GM12878 (cell line): ENCODE measurements around the gene P3H1. TPM values are rescaled to one million over a fixed set of nuclear protein-coding genes. Genes with fewer than 3 reads are reported as not detected.

Experiments
- ATAC-seq: fragments of 200-7000 bp; cut with Tn5 transposase; 3 replicates; pipeline ENCODE4 v1.9.1; 2020; ENCODE audit warnings: mild to moderate bottlenecking, moderate library complexity
- BruUV-seq: library from RNA; stranded (reverse); fragments of 400-500 nt; replicated peaks from 2 replicates; lab custom pipeline; 2021; lab: Mats Ljungman, UMichigan
- CTCF ChIA-PET: fragments of 300-600 bp; sonication (Branson Sonifier 250); formaldehyde crosslinking; extraction: SDS; loops from one replicate; lab custom pipeline; 2021; ENCODE audit warnings: inconsistent platforms; lab: Yijun Ruan, JAX
- POLR2A ChIA-PET: fragments of 350-600 bp; formaldehyde crosslinking; extraction: SDS; loops from one replicate; lab custom pipeline; 2021; ENCODE audit warnings: inconsistent platforms; lab: Charles Lee
- RAD21 ChIA-PET: fragments of 300-600 bp; sonication (Branson Sonifier 250); formaldehyde crosslinking; loops from one replicate; lab custom pipeline; 2023; ENCODE audit warnings: antibody characterized with exemption; ENCODE audit not compliant: unreplicated experiment; lab: Charles Lee
- SMC1A ChIA-PET: fragments of 300-600 bp; sonication (Branson Sonifier 250); formaldehyde crosslinking; loops from one replicate; lab custom pipeline; 2023; ENCODE audit not compliant: unreplicated experiment, uncharacterized antibody; lab: Charles Lee
- DNase-seq: peaks from one replicate; pipeline ENCODE4 v3.0.0-alpha.2; 2011; ENCODE audit warnings: low read depth, low spot score
- FAIRE-seq: peaks from 3 replicates; lab custom pipeline; 2011; peaks lifted over from hg19 to GRCh38; lab: Jason Lieb, UNC
- H2AFZ ChIP-seq: 2 replicates; pipeline ENCODE4 v1.6.0; 2011; ENCODE audit warnings: low read depth, low read length, control low read depth; ENCODE audit not compliant: control insufficient read depth
- H3K27ac ChIP-seq: 2 replicates; pipeline ENCODE4 v1.5.1; 2011; ENCODE audit warnings: control low read depth; ENCODE audit not compliant: control insufficient read depth, insufficient read depth
- H3K27me3 ChIP-seq, 2 experiments: replicated peaks in 1 of 2; 2 replicates each; pipeline versions ENCODE4 v1.6.0 to v1.6.1; 2011; ENCODE audit warnings: low read length in 1 of 2; ENCODE audit not compliant: control insufficient read depth in 2 of 2, insufficient read depth in 2 of 2
- H3K36me3 ChIP-seq, 2 experiments: 2 replicates each; pipeline ENCODE4 v1.5.1; 2011; ENCODE audit warnings: low read length in 1 of 2; ENCODE audit not compliant: control insufficient read depth in 2 of 2, insufficient read depth in 2 of 2
- H3K4me1 ChIP-seq: 2 replicates; pipeline ENCODE4 v1.6.1; 2011; ENCODE audit warnings: mild to moderate bottlenecking, low read length, moderate library complexity, mixed read lengths; ENCODE audit not compliant: control insufficient read depth, insufficient read depth
- H3K4me2 ChIP-seq: 2 replicates; pipeline ENCODE4 v1.6.0; 2011; ENCODE audit warnings: control low read depth; ENCODE audit not compliant: control insufficient read depth, insufficient read depth
- H3K4me3 ChIP-seq: fragments of 200-600 bp; sonication (generic); 2 replicates; pipeline ENCODE4 v1.5.1; 2016
- H3K79me2 ChIP-seq: 2 replicates; pipeline ENCODE4 v1.6.0; 2011; ENCODE audit warnings: low read length; ENCODE audit not compliant: control insufficient read depth, insufficient read depth
- H3K9ac ChIP-seq: 2 replicates; pipeline ENCODE4 v1.8.0; 2011; ENCODE audit warnings: low read length, control low read depth, mixed read lengths; ENCODE audit not compliant: control insufficient read depth, insufficient read depth
- H3K9me3 ChIP-seq: replicated peaks from 3 replicates; pipeline ENCODE4 v1.5.1; 2011; ENCODE audit warnings: mild to moderate bottlenecking, low read length; ENCODE audit not compliant: control insufficient read depth, insufficient read depth
- H4K20me1 ChIP-seq: 2 replicates; pipeline ENCODE4 v1.6.0; 2011; ENCODE audit not compliant: control insufficient read depth, insufficient read depth
- CHD4 ChIP-seq: fragments of 200-600 bp; sonication (generic); IDR thresholded peaks from 2 replicates; pipeline ENCODE4 v1.6.1; 2016; ENCODE audit warnings: mild to moderate bottlenecking
- CREM ChIP-seq: IDR thresholded peaks from 2 replicates; pipeline ENCODE4 v1.6.1; 2014; ENCODE audit warnings: antibody characterized with exemption, low read depth
- DPF2 ChIP-seq: fragments of 450-650 bp; IDR thresholded peaks from 2 replicates; pipeline ENCODE4 v1.6.1; 2017; ENCODE audit warnings: mild to moderate bottlenecking
- EGR1 ChIP-seq, 2 experiments: IDR thresholded peaks; 1 replicate in 1 of 2; 2 replicates in 1 of 2; pipeline ENCODE4 v1.6.1; 2011 to 2012; ENCODE audit warnings: low read depth in 2 of 2, low read length in 2 of 2, borderline replicate concordance in 1 of 2, mild to moderate bottlenecking in 1 of 2, moderate library complexity in 1 of 2
- ESRRA ChIP-seq: IDR thresholded peaks from 2 replicates; pipeline ENCODE4 v1.6.1; 2012; ENCODE audit warnings: mild to moderate bottlenecking, low read length, improper control_type of control experiment
- FOXK2 ChIP-seq: fragments of 450-650 bp; IDR thresholded peaks from 2 replicates; pipeline ENCODE4 v1.6.1; 2017; ENCODE audit warnings: mild to moderate bottlenecking, moderate library complexity
- HDAC2 ChIP-seq: fragments of 200-600 bp; sonication (generic); IDR thresholded peaks from 2 replicates; pipeline ENCODE4 v1.6.1; 2017
- LARP7 ChIP-seq: fragments of 450-650 bp; IDR thresholded peaks from 2 replicates; pipeline ENCODE4 v1.6.1; 2017; ENCODE audit warnings: mild to moderate bottlenecking
- MXI1 ChIP-seq: fragments of 150-350 bp; IDR thresholded peaks from 2 replicates; pipeline ENCODE4 v1.6.1; 2011; ENCODE audit warnings: low read depth, mild to moderate bottlenecking, inconsistent platforms, low read length, improper control_type of control experiment
- RELA ChIP-seq: fragments of 450-650 bp; IDR thresholded peaks from 2 replicates; pipeline ENCODE4 v1.8.0; 2014; ENCODE audit warnings: borderline replicate concordance; ENCODE audit not compliant: partially characterized antibody
- SMAD5 ChIP-seq: IDR thresholded peaks from 2 replicates; pipeline ENCODE4 v1.6.1; 2016; ENCODE audit warnings: antibody characterized with exemption, low read depth
- SPI1 ChIP-seq: IDR thresholded peaks from 2 replicates; pipeline ENCODE4 v1.6.1; 2011; ENCODE audit warnings: low read depth, mild to moderate bottlenecking, low read length, moderate library complexity, borderline replicate concordance; ENCODE audit not compliant: insufficient read depth
- WGBS: methylation state at CpG from one replicate; pipeline ENCODE4 v1.1.6; 2016; ENCODE audit warnings: low lambda C conversion rate; ENCODE audit not compliant: insufficient replicate concordance, insufficient coverage; ENCODE audit errors: missing lambda C conversion rate; 5-methylcytosine and 5-hydroxymethylcytosine counted together
- in situ Hi-C: fragments of 300-500 bp; cut with MboI; formaldehyde crosslinking; loops from 9 replicates; pipeline ENCODE4 v1.14.3; 2018; ENCODE audit warnings: mixed read lengths
- intact Hi-C: fragments of 100-400 bp; cut with micrococcal nuclease; formaldehyde crosslinking; loops from one replicate; pipeline ENCODE4 v1.14.2; 2022; ENCODE audit not compliant: unreplicated experiment
- polyA plus RNA-seq, 11 experiments: library from polyadenylated mRNA; depleted of rRNA in 4 of 11; unstranded in 6 of 11; stranded (reverse) in 5 of 11; fragments of >200 nt; fragmentation: Nextera tagmentation in 4 of 11; fragmentation: Illumina TruSeq in 1 of 11; extraction: Ambion mirVana in 4 of 11; extraction: Trizol in 1 of 11; gene quantifications; 1 replicate in 1 of 11; 2 replicates in 10 of 11; pipeline versions ENCODE4 v1.2.1 to v1.2.3, GENCODE V29; 2011 to 2016; ENCODE audit warnings: inconsistent platforms in 2 of 11, missing spikeins in 2 of 11, low read depth in 1 of 11
- total RNA-seq, 4 experiments: library from RNA; depleted of rRNA in 3 of 4; stranded (reverse); fragments of >200 nt in 3 of 4; fragmentation: Illumina TruSeq in 1 of 4; extraction: Trizol in 1 of 4; gene quantifications; 2 replicates each; pipeline versions ENCODE4 v1.2.1 to v1.2.3, GENCODE V29; 2013 to 2021
- TF ChIP-seq, protein P1 (sequence below): fragments of 450-650 bp; IDR thresholded peaks from 2 replicates; pipeline ENCODE4 v1.6.1; 2017; ENCODE audit warnings: mild to moderate bottlenecking, low read depth, inconsistent platforms; ENCODE audit not compliant: poor library complexity, severe bottlenecking
- TF ChIP-seq, protein P2 (sequence below): fragments of 450-650 bp; IDR thresholded peaks from 2 replicates; pipeline ENCODE4 v1.6.1; 2017; ENCODE audit warnings: low read depth, mild to moderate bottlenecking, moderate library complexity
- TF ChIP-seq, protein P3 (sequence below): IDR thresholded peaks from 2 replicates; pipeline ENCODE4 v1.6.1; 2012; ENCODE audit warnings: low read depth, low read length, improper control_type of control experiment
- TF ChIP-seq, protein P4 (sequence below): fragments of 150-350 bp; IDR thresholded peaks from 2 replicates; pipeline ENCODE4 v1.6.1; 2014; ENCODE audit warnings: mild to moderate bottlenecking, low read depth, low read length
- TF ChIP-seq, protein P5 (sequence below): fragments of 450-650 bp; IDR thresholded peaks from 2 replicates; pipeline ENCODE4 v1.6.1; 2016; ENCODE audit warnings: mild to moderate bottlenecking

P3H1 gene
- total and polyA plus RNA-seq, 10 of the 15 experiments (the other 5 are each of a cell fraction or from before 2014, with no cell fraction given) = 0.72 to 42.4 (median 26.0) TPM

DNA sequence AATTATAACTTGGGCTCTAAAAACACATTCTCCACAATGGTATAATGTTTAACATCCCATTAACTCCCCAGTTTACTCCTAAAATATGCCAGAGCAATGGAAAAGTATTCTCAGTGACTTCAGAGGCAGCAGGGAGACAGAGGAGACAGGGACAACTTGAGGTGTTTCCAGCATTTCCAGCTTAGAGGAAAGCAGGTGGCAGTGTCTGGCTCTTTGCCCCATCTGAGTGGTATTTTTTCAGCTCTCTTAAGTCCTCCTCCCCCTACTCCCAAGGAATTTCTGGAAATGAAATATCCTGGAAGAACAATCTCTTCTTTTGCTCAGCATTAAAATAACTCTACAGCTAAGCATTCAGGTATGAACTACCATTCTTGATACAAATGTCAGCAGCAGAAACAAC, 39.3 kb upstream of the P3H1 start (continued):
- TF ChIP-seq ESRRA = no peak

DNA sequence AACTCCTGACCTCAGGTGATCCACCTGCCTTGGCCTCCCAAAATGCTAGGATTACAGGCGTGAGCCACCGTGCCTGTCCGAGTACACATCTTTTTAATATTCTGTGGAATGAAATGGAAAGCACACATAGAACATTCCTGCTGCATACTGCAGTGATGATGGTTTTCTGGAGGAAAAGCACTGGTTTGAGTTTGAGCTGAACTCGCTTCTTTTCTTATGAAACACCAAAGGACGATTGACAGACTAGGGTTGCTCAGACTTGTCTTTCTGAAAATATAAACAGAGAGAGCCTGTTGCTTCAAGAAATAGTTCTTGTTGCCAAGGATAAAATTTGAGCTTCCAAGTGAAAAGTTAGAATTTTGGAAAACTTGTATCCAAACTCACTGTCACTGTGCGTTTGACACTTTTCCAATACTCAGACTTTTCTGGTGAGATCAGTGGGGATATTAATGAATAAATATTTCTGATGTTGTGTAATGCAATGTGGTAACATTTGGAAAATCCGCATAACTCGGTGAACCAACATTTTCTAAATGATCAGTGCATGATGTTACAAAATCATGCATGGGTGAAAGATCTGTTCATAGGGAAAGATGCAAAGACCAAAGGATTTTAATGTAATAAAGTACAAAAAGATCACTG, 35.1 kb upstream of the P3H1 start:
- Histone ChIP-seq H3K27ac (no peak overlapping the region), H4K20me1 (no peaks in the 10 kb centered on the region), H3K4me2 (no peak overlapping the region), H3K4me3 (no peak overlapping the region), H3K79me2 (no peaks in the 10 kb centered on the region), H2AFZ (no peak overlapping the region), H3K9ac (no peak overlapping the region), H3K27me3 (no peaks in the 10 kb centered on the region), H3K36me3 (no peaks in the 10 kb centered on the region), H3K9me3 (no peaks in the 10 kb centered on the region), H3K4me1 (no peaks in the 10 kb centered on the region)
- WGBS = 82% methylated on average over 8 of the region's 8 CpGs
- intact Hi-C loops (no loop called here), in situ Hi-C loops (no loop called here)
- ChIA-PET SMC1A (no interaction called here), POLR2A (no interaction called here), RAD21 (interaction anchor here (1.4 kb wide), 1 partner anchor 121 kb away, joined by 3 read pairs; no protein-coding TSS in a partner anchor), CTCF (no interaction called here)
- BruUV-seq = no TSS peak
- no peak for DNase-seq
- no peak for FAIRE-seq
- no peak for ATAC-seq
- TF ChIP-seq CHD4 = no peak
- TF ChIP-seq LARP7 = no peak
- TF ChIP-seq, protein P1, sequence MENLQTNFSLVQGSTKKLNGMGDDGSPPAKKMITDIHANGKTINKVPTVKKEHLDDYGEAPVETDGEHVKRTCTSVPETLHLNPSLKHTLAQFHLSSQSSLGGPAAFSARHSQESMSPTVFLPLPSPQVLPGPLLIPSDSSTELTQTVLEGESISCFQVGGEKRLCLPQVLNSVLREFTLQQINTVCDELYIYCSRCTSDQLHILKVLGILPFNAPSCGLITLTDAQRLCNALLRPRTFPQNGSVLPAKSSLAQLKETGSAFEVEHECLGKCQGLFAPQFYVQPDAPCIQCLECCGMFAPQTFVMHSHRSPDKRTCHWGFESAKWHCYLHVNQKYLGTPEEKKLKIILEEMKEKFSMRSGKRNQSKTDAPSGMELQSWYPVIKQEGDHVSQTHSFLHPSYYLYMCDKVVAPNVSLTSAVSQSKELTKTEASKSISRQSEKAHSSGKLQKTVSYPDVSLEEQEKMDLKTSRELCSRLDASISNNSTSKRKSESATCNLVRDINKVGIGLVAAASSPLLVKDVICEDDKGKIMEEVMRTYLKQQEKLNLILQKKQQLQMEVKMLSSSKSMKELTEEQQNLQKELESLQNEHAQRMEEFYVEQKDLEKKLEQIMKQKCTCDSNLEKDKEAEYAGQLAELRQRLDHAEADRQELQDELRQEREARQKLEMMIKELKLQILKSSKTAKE = no peak
- no peak for TF ChIP-seq DPF2
- TF ChIP-seq SMAD5 = no peak
- no peak for TF ChIP-seq FOXK2
- TF ChIP-seq EGR1 (IDR thresholded peaks at IDR 0.05; ENCODE audit: borderline replicate concordance in 1 of 2, low read depth in 2 of 2, low read length in 2 of 2) = no peak
- TF ChIP-seq, protein P2, sequence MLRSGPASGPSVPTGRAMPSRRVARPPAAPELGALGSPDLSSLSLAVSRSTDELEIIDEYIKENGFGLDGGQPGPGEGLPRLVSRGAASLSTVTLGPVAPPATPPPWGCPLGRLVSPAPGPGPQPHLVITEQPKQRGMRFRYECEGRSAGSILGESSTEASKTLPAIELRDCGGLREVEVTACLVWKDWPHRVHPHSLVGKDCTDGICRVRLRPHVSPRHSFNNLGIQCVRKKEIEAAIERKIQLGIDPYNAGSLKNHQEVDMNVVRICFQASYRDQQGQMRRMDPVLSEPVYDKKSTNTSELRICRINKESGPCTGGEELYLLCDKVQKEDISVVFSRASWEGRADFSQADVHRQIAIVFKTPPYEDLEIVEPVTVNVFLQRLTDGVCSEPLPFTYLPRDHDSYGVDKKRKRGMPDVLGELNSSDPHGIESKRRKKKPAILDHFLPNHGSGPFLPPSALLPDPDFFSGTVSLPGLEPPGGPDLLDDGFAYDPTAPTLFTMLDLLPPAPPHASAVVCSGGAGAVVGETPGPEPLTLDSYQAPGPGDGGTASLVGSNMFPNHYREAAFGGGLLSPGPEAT = no peak
- TF ChIP-seq, protein P3, sequence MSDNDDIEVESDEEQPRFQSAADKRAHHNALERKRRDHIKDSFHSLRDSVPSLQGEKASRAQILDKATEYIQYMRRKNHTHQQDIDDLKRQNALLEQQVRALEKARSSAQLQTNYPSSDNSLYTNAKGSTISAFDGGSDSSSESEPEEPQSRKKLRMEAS = no peak
- no peak for TF ChIP-seq MXI1
- TF ChIP-seq, protein P4, sequence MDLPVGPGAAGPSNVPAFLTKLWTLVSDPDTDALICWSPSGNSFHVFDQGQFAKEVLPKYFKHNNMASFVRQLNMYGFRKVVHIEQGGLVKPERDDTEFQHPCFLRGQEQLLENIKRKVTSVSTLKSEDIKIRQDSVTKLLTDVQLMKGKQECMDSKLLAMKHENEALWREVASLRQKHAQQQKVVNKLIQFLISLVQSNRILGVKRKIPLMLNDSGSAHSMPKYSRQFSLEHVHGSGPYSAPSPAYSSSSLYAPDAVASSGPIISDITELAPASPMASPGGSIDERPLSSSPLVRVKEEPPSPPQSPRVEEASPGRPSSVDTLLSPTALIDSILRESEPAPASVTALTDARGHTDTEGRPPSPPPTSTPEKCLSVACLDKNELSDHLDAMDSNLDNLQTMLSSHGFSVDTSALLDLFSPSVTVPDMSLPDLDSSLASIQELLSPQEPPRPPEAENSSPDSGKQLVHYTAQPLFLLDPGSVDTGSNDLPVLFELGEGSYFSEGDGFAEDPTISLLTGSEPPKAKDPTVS = no peak
- TF ChIP-seq HDAC2 = no peak
- no peak for TF ChIP-seq ESRRA
- no peak for TF ChIP-seq CREM
- no peak for TF ChIP-seq SPI1
- TF ChIP-seq RELA = no peak
- TF ChIP-seq, protein P5, sequence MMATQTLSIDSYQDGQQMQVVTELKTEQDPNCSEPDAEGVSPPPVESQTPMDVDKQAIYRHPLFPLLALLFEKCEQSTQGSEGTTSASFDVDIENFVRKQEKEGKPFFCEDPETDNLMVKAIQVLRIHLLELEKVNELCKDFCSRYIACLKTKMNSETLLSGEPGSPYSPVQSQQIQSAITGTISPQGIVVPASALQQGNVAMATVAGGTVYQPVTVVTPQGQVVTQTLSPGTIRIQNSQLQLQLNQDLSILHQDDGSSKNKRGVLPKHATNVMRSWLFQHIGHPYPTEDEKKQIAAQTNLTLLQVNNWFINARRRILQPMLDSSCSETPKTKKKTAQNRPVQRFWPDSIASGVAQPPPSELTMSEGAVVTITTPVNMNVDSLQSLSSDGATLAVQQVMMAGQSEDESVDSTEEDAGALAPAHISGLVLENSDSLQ = no peak
